Hepatocyte (in vitro differentiated cells): Measurements from ENCODE around the gene SSR2.

Experiments used
- EZH2 ChIP-seq: fragments of 200-600 bp; sonication (generic); IDR thresholded peaks from 2 replicates; pipeline ENCODE4 v1.6.1; 2016; ENCODE audit warnings: antibody characterized with exemption, mild to moderate bottlenecking, borderline replicate concordance
- EZH2phosphoT487 ChIP-seq: fragments of 200-600 bp; sonication (generic); IDR thresholded peaks from one replicate; pipeline ENCODE4 v1.6.1; 2018; ENCODE audit warnings: antibody characterized with exemption, mild to moderate bottlenecking, low read depth, moderate library complexity; ENCODE audit not compliant: unreplicated experiment, severe bottlenecking
- TF ChIP-seq, protein P1 (sequence below): fragments of 200-600 bp; sonication (generic); IDR thresholded peaks from 2 replicates; pipeline ENCODE4 v1.5.1; 2016; ENCODE audit warnings: antibody characterized with exemption, mild to moderate bottlenecking; ENCODE audit not compliant: poor library complexity

DNA sequence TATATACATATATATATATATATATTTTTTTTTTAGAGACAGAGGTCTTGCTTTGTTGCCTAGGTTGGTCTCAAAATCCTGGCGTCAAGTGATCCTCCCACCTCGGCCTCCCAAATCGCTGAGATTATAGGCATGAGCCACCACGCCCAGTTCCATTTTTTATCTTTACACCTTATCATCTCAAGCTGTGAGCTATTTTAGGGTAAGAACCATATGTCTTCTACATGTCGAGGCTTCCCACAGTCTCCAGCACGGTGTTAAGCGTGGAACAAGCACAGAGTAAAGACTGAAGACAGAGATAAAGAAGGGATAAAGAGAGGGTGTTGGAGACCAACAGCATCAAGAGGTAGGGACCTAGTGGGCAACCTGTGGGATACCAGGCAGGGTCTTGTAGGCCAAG, 56.6 kb downstream of the SSR2 start:
- TF ChIP-seq EZH2phosphoT487 = no peak
- TF ChIP-seq, protein P1, sequence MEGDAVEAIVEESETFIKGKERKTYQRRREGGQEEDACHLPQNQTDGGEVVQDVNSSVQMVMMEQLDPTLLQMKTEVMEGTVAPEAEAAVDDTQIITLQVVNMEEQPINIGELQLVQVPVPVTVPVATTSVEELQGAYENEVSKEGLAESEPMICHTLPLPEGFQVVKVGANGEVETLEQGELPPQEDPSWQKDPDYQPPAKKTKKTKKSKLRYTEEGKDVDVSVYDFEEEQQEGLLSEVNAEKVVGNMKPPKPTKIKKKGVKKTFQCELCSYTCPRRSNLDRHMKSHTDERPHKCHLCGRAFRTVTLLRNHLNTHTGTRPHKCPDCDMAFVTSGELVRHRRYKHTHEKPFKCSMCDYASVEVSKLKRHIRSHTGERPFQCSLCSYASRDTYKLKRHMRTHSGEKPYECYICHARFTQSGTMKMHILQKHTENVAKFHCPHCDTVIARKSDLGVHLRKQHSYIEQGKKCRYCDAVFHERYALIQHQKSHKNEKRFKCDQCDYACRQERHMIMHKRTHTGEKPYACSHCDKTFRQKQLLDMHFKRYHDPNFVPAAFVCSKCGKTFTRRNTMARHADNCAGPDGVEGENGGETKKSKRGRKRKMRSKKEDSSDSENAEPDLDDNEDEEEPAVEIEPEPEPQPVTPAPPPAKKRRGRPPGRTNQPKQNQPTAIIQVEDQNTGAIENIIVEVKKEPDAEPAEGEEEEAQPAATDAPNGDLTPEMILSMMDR = no peak
- no peak for TF ChIP-seq EZH2
